NCI-H187 treated with DMSO at 0.1 percent for 48 hours (cell line): ENCODE measurements around the gene NPIPB8.
"Not testable (repeated sequence)": the region's sequence is repeated elsewhere in the genome, so short reads cannot be mapped to it uniquely, and the experiment has no call there.

ENCODE experiments used
- DNase-seq: peaks from one replicate; lab custom pipeline; 2025; lab: John Stamatoyannopoulos, UW

Gene NPIPB8

GRCh38 chr16:28607116-28607623 lies 30.7 kb upstream of the NPIPB8 start:
- DNase-seq = no peak

- DNase-seq = not testable (repeated sequence)
These were observed 30.0 kb upstream of the NPIPB8 start for GRCh38 chr16:28607681-28608495.

GRCh38 chr16:28608496-28608808 lies 29.4 kb upstream of the NPIPB8 start:
- not testable (repeated sequence) for DNase-seq

GRCh38 chr16:28608867-28609596 lies 28.8 kb upstream of the NPIPB8 start:
- not testable (repeated sequence) for DNase-seq

GRCh38 chr16:28609631-28610594 lies 28.0 kb upstream of the NPIPB8 start, which contains the start of gene SULT1A1:
Gene SULT1A1, minus strand, starts transcription at chr16:28610044. Its CDS starts 1,189 bp downstream, at chr16:28608855.
- no peak for DNase-seq

GRCh38 chr16:28610595-28611191 lies 27.2 kb upstream of the NPIPB8 start:
- no peak for DNase-seq

GRCh38 chr16:28612359-28613280 lies 25.2 kb upstream of the NPIPB8 start:
- DNase-seq = not testable (repeated sequence)

- DNase-seq = not testable (repeated sequence)
These were observed 24.0 kb upstream of the NPIPB8 start for GRCh38 chr16:28613912-28614311.

GRCh38 chr16:28614561-28614960 lies 23.3 kb upstream of the NPIPB8 start:
- DNase-seq = not testable (repeated sequence)

- not testable (repeated sequence) for DNase-seq
These were observed 22.2 kb upstream of the NPIPB8 start for GRCh38 chr16:28615486-28616223.

GRCh38 chr16:28616224-28616577 lies 21.7 kb upstream of the NPIPB8 start:
- not testable (repeated sequence) for DNase-seq

- no peak for DNase-seq
These were observed 21.2 kb upstream of the NPIPB8 start for GRCh38 chr16:28616636-28617035.

GRCh38 chr16:28617874-28618273 lies 20.0 kb upstream of the NPIPB8 start:
- no peak for DNase-seq

GRCh38 chr16:28620316-28620715 lies 17.5 kb upstream of the NPIPB8 start:
- not testable (repeated sequence) for DNase-seq

- DNase-seq = no peak
These were observed 16.2 kb upstream of the NPIPB8 start for GRCh38 chr16:28621481-28622155.

GRCh38 chr16:28622532-28623171 lies 15.2 kb upstream of the NPIPB8 start:
- DNase-seq = not testable (repeated sequence)

GRCh38 chr16:28623172-28623711 lies 14.6 kb upstream of the NPIPB8 start:
- DNase-seq = no peak

GRCh38 chr16:28630905-28631304 lies 7.0 kb upstream of the NPIPB8 start:
- DNase-seq = not testable (repeated sequence)
